Activated CD4-positive, alpha-beta T cell treated with anti-CD3 and anti-CD28 coated beads, Interleukin-10, Interleukin-2, amounts not matched to agents 100 ng/mL and 50 ng/mL, durations not matched to agents 16 hours and 8 hours (primary cell): ENCODE measurements around the gene RGR.

Experiments
- DNase-seq: peaks from one replicate; pipeline ENCODE4 v3.0.0-alpha.2; 2020

The RGR gene

DNA sequence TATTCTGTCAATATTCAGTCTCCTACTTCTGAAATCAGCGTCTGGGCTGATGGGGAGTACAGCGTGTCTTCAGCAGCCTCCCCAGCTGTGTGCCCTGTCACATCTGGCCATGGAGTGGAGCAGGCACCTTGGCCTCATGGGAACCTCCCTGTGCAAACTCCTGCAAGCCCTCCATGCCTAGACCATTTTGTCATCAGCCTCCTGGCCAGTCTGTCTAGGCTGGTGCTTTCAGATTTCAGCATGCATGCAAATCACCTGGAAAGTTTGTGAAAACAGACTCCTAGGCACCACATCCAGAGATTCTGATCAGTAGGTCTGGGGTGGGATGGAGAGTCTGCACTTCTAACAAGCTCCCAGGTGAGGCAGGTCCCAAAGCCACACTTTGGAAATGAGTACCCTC lies 57.4 kb downstream of the RGR start:
- no peak for DNase-seq

- peak; percentile 72 for DNase-seq
Measured at GRCh38 chr10:84306751-84307384, 62.0 kb downstream of the RGR start.

- no peak for DNase-seq
Measured at GRCh38 chr10:84308021-84308420, 63.2 kb downstream of the RGR start.

- peak; percentile 89 for DNase-seq
Measured at GRCh38 chr10:84308481-84309304, 63.8 kb downstream of the RGR start.
